K562 (cell line): ENCODE measurements around the gene CBX8. TPM values are rescaled to one million over a fixed set of nuclear protein-coding genes. Genes with fewer than 3 reads are reported as not detected.

Experiments used
- BDP1 ChIP-seq: IDR thresholded peaks from 3 replicates; pipeline ENCODE4 v1.6.1; 2011; ENCODE audit not compliant: insufficient read length, insufficient read depth
- BRF1 ChIP-seq: IDR thresholded peaks from 3 replicates; pipeline ENCODE4 v1.6.1; 2011; ENCODE audit warnings: borderline replicate concordance, mild to moderate bottlenecking; ENCODE audit not compliant: insufficient read length; ENCODE audit errors: extremely low read depth
- CC2D1A ChIP-seq: fragments of 450-650 bp; IDR thresholded peaks from 2 replicates; pipeline ENCODE4 v1.6.1; 2017; ENCODE audit warnings: mild to moderate bottlenecking
- CHD4 ChIP-seq: fragments of 200-600 bp; sonication (generic); IDR thresholded peaks from 3 replicates; pipeline ENCODE4 v1.6.1; 2012; ENCODE audit warnings: low read depth, mild to moderate bottlenecking, mixed read lengths, low read length, inconsistent platforms; ENCODE audit not compliant: insufficient read depth, insufficient replicate concordance, poor library complexity, severe bottlenecking
- CREB1 ChIP-seq, 2 experiments: sonication (generic) in 1 of 2; formaldehyde crosslinking in 1 of 2; IDR thresholded peaks; 2 replicates each; pipeline versions ENCODE4 v1.6.1 to v1.8.0; 2012 to 2022; ENCODE audit warnings: inconsistent platforms in 1 of 2, mild to moderate bottlenecking in 1 of 2, missing genetic modification reagents in 1 of 2, moderate library complexity in 1 of 2
- CTBP1 ChIP-seq: fragments of 450-650 bp; IDR thresholded peaks from 2 replicates; pipeline ENCODE4 v1.6.1; 2016; ENCODE audit warnings: borderline replicate concordance
- EHMT2 ChIP-seq: fragments of 450-650 bp; IDR thresholded peaks from 2 replicates; pipeline ENCODE4 v1.6.1; 2018; ENCODE audit warnings: antibody characterized with exemption
- FOSL1 ChIP-seq: fragments of 200-800 bp; sonication (Bioruptor generic); conservative IDR thresholded peaks from 2 replicates; pipeline ENCODE4 v1.6.1; 2016; ENCODE audit warnings: missing genetic modification characterization, missing compliant biosample characterization
- FOXP1 ChIP-seq: sonication (generic); formaldehyde crosslinking; IDR thresholded peaks from 2 replicates; pipeline ENCODE4 v1.8.0; 2022; ENCODE audit warnings: mild to moderate bottlenecking, missing genetic modification reagents
- KDM4B ChIP-seq, 2 experiments: fragments of 450-650 bp in 1 of 2; sonication (generic) in 1 of 2; IDR thresholded peaks; 2 replicates each; pipeline ENCODE4 v1.6.1; 2016 to 2017; ENCODE audit warnings: borderline replicate concordance in 2 of 2, antibody characterized with exemption in 1 of 2, low read depth in 1 of 2, mild to moderate bottlenecking in 1 of 2
- MTF1 ChIP-seq: fragments of 250-450 bp; sonication (Bioruptor Pico); IDR thresholded peaks from 2 replicates; pipeline ENCODE4 v1.9.0; 2021; ENCODE audit warnings: moderate library complexity, mild to moderate bottlenecking, inconsistent platforms, borderline replicate concordance
- NELFE ChIP-seq: IDR thresholded peaks from 2 replicates; pipeline ENCODE4 v1.6.1; 2011; ENCODE audit warnings: mild to moderate bottlenecking; ENCODE audit not compliant: insufficient read depth, insufficient read length
- RAD21 ChIP-seq, 2 experiments: fragments of 250-450 bp in 1 of 2; fragments of 450-650 bp in 1 of 2; sonication (Bioruptor Pico) in 1 of 2; formaldehyde crosslinking in 1 of 2; IDR thresholded peaks in 1 of 2; conservative IDR thresholded peaks in 1 of 2; 2 replicates each; pipeline versions ENCODE4 v1.4.0 to v1.8.0; 2020 to 2022; ENCODE audit warnings: mild to moderate bottlenecking in 2 of 2, moderate library complexity in 1 of 2
- SOX6 ChIP-seq: fragments of 450-650 bp; IDR thresholded peaks from 2 replicates; pipeline ENCODE4 v1.6.1; 2014; ENCODE audit warnings: mild to moderate bottlenecking
- STAT5A ChIP-seq: IDR thresholded peaks from 2 replicates; pipeline ENCODE4 v1.6.1; 2012; ENCODE audit warnings: low read length, inconsistent platforms, borderline replicate concordance
- TCF7L2 ChIP-seq: fragments of 150-350 bp; IDR thresholded peaks from 2 replicates; pipeline ENCODE4 v1.6.1; 2016; ENCODE audit warnings: low read depth, mild to moderate bottlenecking, low read length, moderate library complexity
- TSC22D4 ChIP-seq: fragments of 450-650 bp; IDR thresholded peaks from 2 replicates; pipeline ENCODE4 v1.6.1; 2016; ENCODE audit warnings: missing genetic modification characterization, missing biosample characterization, control low read depth
- U2AF2 ChIP-seq: fragments of 200-400 bp; formaldehyde crosslinking; optimal IDR thresholded peaks from 2 replicates; pipeline ENCODE3; 2017; ENCODE audit warnings: low read depth, mild to moderate bottlenecking, low read length
- YBX1 ChIP-seq: fragments of 450-650 bp; IDR thresholded peaks from 2 replicates; pipeline ENCODE4 v1.7.1; 2016; ENCODE audit warnings: mild to moderate bottlenecking
- ZBTB8A ChIP-seq: fragments of 450-650 bp; IDR thresholded peaks from 2 replicates; pipeline ENCODE4 v1.6.1; 2018; ENCODE audit warnings: mild to moderate bottlenecking, moderate library complexity; ENCODE audit not compliant: partially characterized antibody
- ZNF282 ChIP-seq: sonication (generic); formaldehyde crosslinking; IDR thresholded peaks from 2 replicates; pipeline ENCODE4 v1.8.1; 2023; ENCODE audit warnings: missing genetic modification reagents
- polyA plus RNA-seq, 8 experiments: library from polyadenylated mRNA; depleted of rRNA in 4 of 8; stranded (reverse) in 5 of 8; unstranded in 3 of 8; fragments of >200 nt; fragmentation: Nextera tagmentation in 2 of 8; fragmentation: Illumina TruSeq in 1 of 8; extraction: Ambion mirVana in 2 of 8; extraction: Trizol in 1 of 8; gene quantifications; 2 replicates each; pipeline versions ENCODE4 v1.2.1 to v1.2.3, GENCODE V29; 2011 to 2014; ENCODE audit warnings: inconsistent platforms in 1 of 8, missing spikeins in 1 of 8
- total RNA-seq, 7 experiments: library from RNA; depleted of rRNA in 6 of 7; stranded (reverse); fragments of >200 nt in 6 of 7; fragmentation: Illumina TruSeq in 2 of 7; extraction: Trizol in 2 of 7; gene quantifications; 2 replicates each; pipeline versions ENCODE4 v1.2.1 to v1.2.3, GENCODE V29; 2011 to 2021; ENCODE audit warnings: low replicate concordance in 1 of 7
- TF ChIP-seq, protein P1 (sequence below): fragments of 450-650 bp; formaldehyde crosslinking; IDR thresholded peaks from 2 replicates; pipeline ENCODE4 v1.4.0; 2022; ENCODE audit warnings: mild to moderate bottlenecking, moderate library complexity
- TF ChIP-seq, protein P2 (sequence below): sonication (generic); formaldehyde crosslinking; IDR thresholded peaks from 2 replicates; pipeline ENCODE4 v1.8.1; 2022; ENCODE audit warnings: missing genetic modification reagents

CBX8 gene
- total and polyA plus RNA-seq, 9 of the 15 experiments (the other 6 are each of a cell fraction or from before 2014, with no cell fraction given), result 0.08 to 11.9 (median 2.6) TPM

DNA sequence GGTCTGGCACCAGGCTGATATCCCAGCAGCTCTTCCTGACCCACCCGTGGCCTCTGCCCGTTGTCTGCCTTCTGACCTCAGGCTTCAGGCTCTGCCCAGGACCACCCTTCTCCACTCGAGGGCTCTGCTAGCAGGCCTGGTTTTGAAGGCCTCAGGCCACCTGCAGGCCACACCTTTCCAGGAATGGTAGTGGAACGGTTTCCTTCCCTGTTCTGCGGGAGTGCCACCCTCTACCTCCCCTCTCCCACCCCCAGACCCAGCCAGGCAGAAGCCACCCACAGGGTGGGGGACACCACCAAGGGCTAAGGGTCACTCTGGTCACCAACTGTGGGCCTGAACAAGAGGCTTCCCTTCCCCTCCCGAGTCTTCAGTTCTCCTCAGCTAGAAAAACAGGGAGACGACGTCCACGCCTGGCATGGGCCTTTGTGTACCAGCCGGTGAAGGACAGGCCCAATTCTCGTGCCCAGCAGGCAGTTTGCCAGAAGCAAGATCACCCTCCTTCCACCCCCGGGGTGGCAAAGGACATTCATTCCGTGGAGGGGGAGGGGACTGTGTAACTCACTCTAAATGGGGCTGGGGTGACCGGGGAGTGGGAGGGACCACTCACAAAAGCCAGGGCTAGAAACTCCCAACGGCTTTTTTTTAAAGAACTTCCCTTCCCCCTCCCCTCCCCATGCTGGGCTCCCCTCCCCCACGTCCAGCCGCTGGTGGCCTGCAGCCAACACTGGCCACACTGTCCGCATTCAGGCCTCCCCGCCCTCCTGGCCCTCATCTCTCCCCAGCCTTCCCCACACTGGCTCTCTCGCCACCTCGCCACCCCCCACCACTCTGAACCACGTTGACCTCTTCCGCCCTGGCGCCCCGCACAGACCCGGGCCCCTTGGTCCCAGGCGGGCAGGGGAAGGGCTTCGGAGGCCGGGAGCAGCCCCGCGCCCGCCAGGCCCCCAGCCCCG lies 34.7 kb upstream of the CBX8 start (continued):
- no peak for TF ChIP-seq EHMT2
- no peak for TF ChIP-seq ZBTB8A
- TF ChIP-seq ZNF282 (CRISPR knock-in tag), result no peak
- TF ChIP-seq CC2D1A, result no peak
- TF ChIP-seq STAT5A, result no peak
- TF ChIP-seq, protein P1, sequence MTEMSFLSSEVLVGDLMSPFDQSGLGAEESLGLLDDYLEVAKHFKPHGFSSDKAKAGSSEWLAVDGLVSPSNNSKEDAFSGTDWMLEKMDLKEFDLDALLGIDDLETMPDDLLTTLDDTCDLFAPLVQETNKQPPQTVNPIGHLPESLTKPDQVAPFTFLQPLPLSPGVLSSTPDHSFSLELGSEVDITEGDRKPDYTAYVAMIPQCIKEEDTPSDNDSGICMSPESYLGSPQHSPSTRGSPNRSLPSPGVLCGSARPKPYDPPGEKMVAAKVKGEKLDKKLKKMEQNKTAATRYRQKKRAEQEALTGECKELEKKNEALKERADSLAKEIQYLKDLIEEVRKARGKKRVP, result 0 out of 2 replicates have a peak, but pooled peaks have one; percentile 37
- TF ChIP-seq NELFE, result no peak
- TF ChIP-seq FOXP1, result no peak
- peak in 1 of 2 experiments; percentile 77; a peak in 1 of 4 replicates for TF ChIP-seq KDM4B (IDR thresholded peaks at IDR 0.05; ENCODE audit: borderline replicate concordance in 2 of 2, low read depth in 1 of 2)
- TF ChIP-seq BDP1, result no peak
- TF ChIP-seq CHD4, result no peak
- TF ChIP-seq CREB1 (IDR thresholded peaks at IDR 0.05), result no peak
- no peak for TF ChIP-seq CREB1 (CRISPR knock-in tag; IDR thresholded peaks at IDR 0.05)
- TF ChIP-seq BRF1, result no peak
- no peak for TF ChIP-seq U2AF2
- TF ChIP-seq TSC22D4, result no peak
- TF ChIP-seq, protein P2, sequence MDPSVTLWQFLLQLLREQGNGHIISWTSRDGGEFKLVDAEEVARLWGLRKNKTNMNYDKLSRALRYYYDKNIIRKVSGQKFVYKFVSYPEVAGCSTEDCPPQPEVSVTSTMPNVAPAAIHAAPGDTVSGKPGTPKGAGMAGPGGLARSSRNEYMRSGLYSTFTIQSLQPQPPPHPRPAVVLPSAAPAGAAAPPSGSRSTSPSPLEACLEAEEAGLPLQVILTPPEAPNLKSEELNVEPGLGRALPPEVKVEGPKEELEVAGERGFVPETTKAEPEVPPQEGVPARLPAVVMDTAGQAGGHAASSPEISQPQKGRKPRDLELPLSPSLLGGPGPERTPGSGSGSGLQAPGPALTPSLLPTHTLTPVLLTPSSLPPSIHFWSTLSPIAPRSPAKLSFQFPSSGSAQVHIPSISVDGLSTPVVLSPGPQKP (CRISPR knock-in tag), result no peak
- TF ChIP-seq TCF7L2, result no peak
- peak in 1 of 2 experiments; percentile 5; a peak in 1 of 4 replicates for TF ChIP-seq RAD21 (CRISPR knock-in tag; conservative IDR thresholded peaks at IDR 0.05 in 1 of 2, IDR thresholded peaks at IDR 0.05 in 1 of 2)
- TF ChIP-seq MTF1 (CRISPR knock-in tag), result no peak
- TF ChIP-seq YBX1, result no peak
- no peak for TF ChIP-seq CTBP1
- no peak for TF ChIP-seq FOSL1 (tag)
- no peak for TF ChIP-seq SOX6
